ENCODE data around the gene MUC21. TPM values are rescaled to one million over a fixed set of nuclear protein-coding genes. Genes with fewer than 3 reads are reported as not detected.

MUC21 gene
- total RNA-seq, 1 experiment from 2014 or later, result 0.13 TPM

DNA sequence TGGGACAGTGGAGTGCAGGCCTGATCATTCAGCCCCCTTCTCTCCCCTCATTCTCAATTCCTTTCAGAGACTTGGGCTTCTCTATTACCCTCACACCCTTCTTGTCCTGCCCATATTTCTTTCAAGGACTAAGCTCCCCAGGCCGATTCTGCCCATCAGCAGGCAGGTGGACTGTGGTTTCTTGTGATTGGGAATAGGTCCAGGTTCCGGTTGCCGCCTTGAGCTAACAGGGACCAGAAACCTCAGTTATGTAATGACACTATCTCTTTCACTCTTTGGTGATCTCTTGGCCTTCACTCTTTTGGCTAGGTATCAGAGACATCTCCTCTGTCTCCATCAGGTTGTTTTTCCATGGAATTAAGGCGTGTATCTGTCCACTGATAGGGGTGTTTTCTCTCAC lies 36.3 kb upstream of the MUC21 start:
- Histone ChIP-seq H3K4me2 (no peak overlapping the region), H4K20me1 (ENCODE audit: insufficient read depth) (no peaks in the 10 kb centered on the region), H3K4me1 (replicated peaks; ENCODE audit: insufficient read depth) (peaks cover 3% of the 10 kb centered on the region; the same call in 1 of the 2 replicates), H3K9me3 (ENCODE audit: insufficient read depth, low read depth) (no peaks in the 10 kb centered on the region), H3K79me2 (ENCODE audit: low read depth) (no peaks in the 10 kb centered on the region), H2AFZ (no peak overlapping the region), H3K27me3 (ENCODE audit: insufficient read depth, low read depth) (peaks cover 10% of the 10 kb centered on the region; the same call in 1 of the 2 replicates), H3K36me3 (ENCODE audit: low read depth) (no peaks in the 10 kb centered on the region), H3F3A (ENCODE audit: insufficient read depth, low read depth) (peaks cover 5% of the 10 kb centered on the region; the same call in 1 of the 2 replicates), H3K27ac (no peak overlapping the region), H3K4me3 (no peak overlapping the region), H3K9me2 (ENCODE audit: insufficient read depth) (no peaks in the 10 kb centered on the region)
- intact Hi-C loops (cut with micrococcal nuclease; ENCODE audit: unreplicated experiment), result no loop called here
- no TSS peak for BruUV-seq (replicated peaks)
- ChIA-PET POLR2A (ENCODE audit: unreplicated experiment) (no interaction called here), CTCF (no interaction called here)
- no peak for DNase-seq
- TF ChIP-seq, protein P1, sequence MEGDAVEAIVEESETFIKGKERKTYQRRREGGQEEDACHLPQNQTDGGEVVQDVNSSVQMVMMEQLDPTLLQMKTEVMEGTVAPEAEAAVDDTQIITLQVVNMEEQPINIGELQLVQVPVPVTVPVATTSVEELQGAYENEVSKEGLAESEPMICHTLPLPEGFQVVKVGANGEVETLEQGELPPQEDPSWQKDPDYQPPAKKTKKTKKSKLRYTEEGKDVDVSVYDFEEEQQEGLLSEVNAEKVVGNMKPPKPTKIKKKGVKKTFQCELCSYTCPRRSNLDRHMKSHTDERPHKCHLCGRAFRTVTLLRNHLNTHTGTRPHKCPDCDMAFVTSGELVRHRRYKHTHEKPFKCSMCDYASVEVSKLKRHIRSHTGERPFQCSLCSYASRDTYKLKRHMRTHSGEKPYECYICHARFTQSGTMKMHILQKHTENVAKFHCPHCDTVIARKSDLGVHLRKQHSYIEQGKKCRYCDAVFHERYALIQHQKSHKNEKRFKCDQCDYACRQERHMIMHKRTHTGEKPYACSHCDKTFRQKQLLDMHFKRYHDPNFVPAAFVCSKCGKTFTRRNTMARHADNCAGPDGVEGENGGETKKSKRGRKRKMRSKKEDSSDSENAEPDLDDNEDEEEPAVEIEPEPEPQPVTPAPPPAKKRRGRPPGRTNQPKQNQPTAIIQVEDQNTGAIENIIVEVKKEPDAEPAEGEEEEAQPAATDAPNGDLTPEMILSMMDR (conservative IDR thresholded peaks at IDR 0.05), result no peak
- TF ChIP-seq EZH2 (IDR thresholded peaks at IDR 0.05; ENCODE audit: low read depth), result no peak

- H3K27ac ChIP-seq, result no peak overlapping the region
- H3K27me3 ChIP-seq (ENCODE audit: insufficient read depth, low read depth), result peaks cover 10% of the 10 kb centered on the region; the same call in 1 of the 2 replicates
- H3K79me2 ChIP-seq (ENCODE audit: low read depth), result no peaks in the 10 kb centered on the region
- ChIA-PET CTCF (no interaction called here), POLR2A (ENCODE audit: unreplicated experiment) (no interaction called here)
- no peak overlapping the region for H2AFZ ChIP-seq
- intact Hi-C loops (cut with micrococcal nuclease; ENCODE audit: unreplicated experiment), result no loop called here
- H3F3A ChIP-seq (ENCODE audit: insufficient read depth, low read depth), result no peaks in the 10 kb centered on the region
- DNase-seq, result no peak
- H3K36me3 ChIP-seq (ENCODE audit: low read depth), result no peaks in the 10 kb centered on the region
- no peak overlapping the region for H3K4me2 ChIP-seq
- no TSS peak for BruUV-seq (replicated peaks)
- TF ChIP-seq EZH2 (IDR thresholded peaks at IDR 0.05; ENCODE audit: low read depth), result no peak
- TF ChIP-seq, protein P1 (conservative IDR thresholded peaks at IDR 0.05), result no peak
- H3K4me3 ChIP-seq, result no peak overlapping the region
- no peaks in the 10 kb centered on the region for H3K9me3 ChIP-seq (ENCODE audit: insufficient read depth, low read depth)
- no peaks in the 10 kb centered on the region for H3K9me2 ChIP-seq (ENCODE audit: insufficient read depth)
- no peaks in the 10 kb centered on the region for H3K4me1 ChIP-seq (replicated peaks; ENCODE audit: insufficient read depth)
- no peaks in the 10 kb centered on the region for H4K20me1 ChIP-seq (ENCODE audit: insufficient read depth)
These were observed 34.7 kb upstream of the MUC21 start for GRCh38 chr6:30948811-30949210.

DNA sequence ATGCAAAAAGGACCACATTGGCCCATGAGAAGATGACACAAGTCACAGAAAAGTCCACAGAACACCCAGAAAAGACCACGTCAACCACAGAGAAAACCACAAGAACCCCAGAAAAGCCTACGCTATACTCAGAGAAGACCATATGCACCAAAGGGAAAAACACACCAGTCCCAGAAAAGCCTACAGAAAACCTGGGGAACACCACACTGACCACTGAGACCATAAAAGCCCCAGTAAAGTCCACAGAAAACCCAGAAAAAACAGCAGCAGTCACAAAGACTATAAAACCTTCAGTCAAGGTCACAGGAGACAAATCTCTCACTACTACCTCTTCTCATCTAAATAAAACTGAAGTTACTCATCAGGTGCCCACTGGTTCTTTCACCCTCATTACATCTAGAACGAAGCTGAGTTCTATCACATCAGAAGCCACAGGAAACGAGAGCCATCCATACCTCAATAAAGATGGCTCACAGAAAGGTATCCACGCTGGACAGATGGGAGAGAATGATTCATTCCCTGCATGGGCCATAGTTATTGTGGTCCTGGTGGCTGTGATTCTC lies 31.5 kb upstream of the MUC21 start:
- Histone ChIP-seq H3K79me2 (ENCODE audit: low read depth) (no peaks in the 10 kb centered on the region), H3K36me3 (ENCODE audit: low read depth) (no peaks in the 10 kb centered on the region), H3K4me1 (replicated peaks; ENCODE audit: insufficient read depth) (peaks cover 9% of the 10 kb centered on the region), H3K27ac (no peak overlapping the region), H4K20me1 (ENCODE audit: insufficient read depth) (no peaks in the 10 kb centered on the region), H3K9me3 (ENCODE audit: insufficient read depth, low read depth) (no peaks in the 10 kb centered on the region), H3K4me2 (no peak overlapping the region), H3K27me3 (ENCODE audit: insufficient read depth, low read depth) (peaks cover 10% of the 10 kb centered on the region; the same call in 1 of the 2 replicates), H3F3A (ENCODE audit: insufficient read depth, low read depth) (0 out of 2 replicates have a peak, but pooled peaks cover 4% of the 10 kb centered on the region), H3K4me3 (no peak overlapping the region), H2AFZ (no peak overlapping the region), H3K9me2 (ENCODE audit: insufficient read depth) (no peaks in the 10 kb centered on the region)
- CTCF ChIA-PET, result no interaction called here
- no TSS peak for BruUV-seq (replicated peaks)
- POLR2A ChIA-PET (ENCODE audit: unreplicated experiment), result no interaction called here
- DNase-seq, result no peak
- no peak for TF ChIP-seq EZH2 (IDR thresholded peaks at IDR 0.05; ENCODE audit: low read depth)
- TF ChIP-seq, protein P1 (conservative IDR thresholded peaks at IDR 0.05), result no peak
- intact Hi-C loops (cut with micrococcal nuclease; ENCODE audit: unreplicated experiment), result no loop called here
